Adipose tissue (tissue), 3 donors: ENCODE data around the gene ATF3. TPM values are rescaled to one million over a fixed set of nuclear protein-coding genes. Genes with fewer than 3 reads are reported as not detected.

Source experiments
- H3K27ac ChIP-seq: one replicate; pipeline ENCODE4 v1.5.1; 2013; ENCODE audit warnings: low read depth, low read length
- WGBS, 3 donors: extraction: QIAGEN DNeasy Blood & Tissue Kit; methylation state at CpG; one replicate each; pipeline ENCODE4 v1.1.7; 2013; 5-methylcytosine and 5-hydroxymethylcytosine counted together
- polyA plus RNA-seq, 3 donors: library from polyadenylated mRNA; stranded (reverse); fragments of 200-250 nt; gene quantifications; one replicate each; pipeline ENCODE4 v1.2.3, GENCODE V29; 2013
- donor health status: healthy with polysubstance abuse.
- donor health status: Bipolar disorder and iron deficiency.
- donor health status: healthy.

The ATF3 gene
- polyA plus RNA-seq, 3 donors, result 25.5 to 267 (median 76.5) TPM

DNA sequence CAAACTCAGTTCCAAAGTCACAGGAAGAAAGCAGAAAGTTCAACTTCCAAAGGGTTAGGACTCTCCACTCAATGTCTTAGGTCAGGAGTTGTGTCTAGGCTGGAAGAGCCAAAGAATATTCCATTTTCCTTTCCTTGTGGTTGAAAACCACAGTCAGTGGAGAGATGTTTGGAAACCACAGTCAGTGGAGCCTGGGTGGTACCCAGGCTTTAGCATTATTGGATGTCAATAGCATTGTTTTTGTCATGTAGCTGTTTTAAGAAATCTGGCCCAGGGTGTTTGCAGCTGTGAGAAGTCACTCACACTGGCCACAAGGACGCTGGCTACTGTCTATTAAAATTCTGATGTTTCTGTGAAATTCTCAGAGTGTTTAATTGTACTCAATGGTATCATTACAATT lies 11.7 kb downstream of the ATF3 start:
- H3K27ac ChIP-seq, result no peak overlapping the region
- 94 to 100% (median 97%) methylated on average over 1 of the region's 1 CpG for WGBS, 3 donors

DNA sequence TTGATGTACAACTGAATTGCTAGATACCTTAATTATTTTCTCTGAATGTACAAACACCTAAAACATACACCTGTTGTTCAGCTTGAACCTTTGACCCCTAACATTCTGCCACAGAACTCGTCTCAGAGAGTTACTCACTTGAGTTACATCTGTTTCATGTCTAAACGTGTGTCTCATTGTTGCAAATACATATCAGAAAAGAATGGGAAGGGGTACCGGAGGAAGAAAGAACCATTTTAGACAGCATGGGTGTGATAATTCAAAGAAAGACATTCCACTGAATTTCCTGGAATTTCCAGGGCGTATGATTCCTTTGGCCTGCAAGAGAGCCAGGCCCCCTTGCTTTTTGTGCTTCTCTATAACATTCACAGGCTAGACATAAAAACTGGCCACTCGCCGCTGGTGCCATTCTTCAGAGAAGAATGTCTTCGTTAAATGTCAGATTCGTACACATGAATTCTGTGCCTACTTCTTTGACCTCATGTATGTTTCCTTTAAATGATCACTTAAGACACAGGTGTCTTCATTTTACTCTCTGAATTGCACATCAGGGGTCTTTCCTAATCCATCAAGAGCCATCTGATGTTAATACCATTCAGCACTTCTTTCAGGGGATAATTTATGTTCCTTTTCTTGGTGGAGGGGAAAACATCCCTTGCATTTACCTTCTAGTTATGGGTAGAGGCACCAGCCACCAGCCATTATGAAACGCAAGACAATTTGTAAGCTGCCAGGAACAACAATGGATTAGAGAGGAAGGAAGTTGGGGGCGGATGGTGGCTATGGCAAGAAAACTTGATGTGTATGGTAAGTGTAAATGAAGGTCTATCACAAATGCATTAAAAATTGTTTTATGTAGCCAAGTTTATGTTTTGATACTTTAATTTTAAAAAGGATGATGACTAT lies 12.7 kb downstream of the ATF3 start:
- H3K27ac ChIP-seq, result no peak overlapping the region
- WGBS, 3 donors, result 77 to 84% (median 78%) methylated on average over 10 of the region's 10 CpGs

DNA sequence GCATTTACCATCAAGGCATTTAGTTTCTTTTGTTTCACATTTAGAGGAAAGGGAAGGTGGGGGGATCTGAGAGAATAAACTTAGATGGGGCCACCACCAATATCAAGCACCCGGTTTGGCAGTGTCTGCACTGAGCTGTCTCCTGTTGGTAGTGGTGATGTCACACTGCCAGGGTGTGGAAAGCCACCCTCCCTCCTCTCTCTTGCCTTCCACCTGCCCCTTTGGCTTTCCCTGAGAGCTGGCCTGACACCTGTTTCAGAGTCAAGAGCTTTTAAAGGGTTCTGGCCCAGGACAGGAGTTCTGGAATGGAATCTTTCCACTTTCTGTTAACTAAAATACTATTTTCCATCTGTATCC lies 13.4 kb downstream of the ATF3 start:
- no peak overlapping the region for H3K27ac ChIP-seq
- 35 to 76% (median 36%) methylated on average over 1 of the region's 1 CpG for WGBS, 3 donors

DNA sequence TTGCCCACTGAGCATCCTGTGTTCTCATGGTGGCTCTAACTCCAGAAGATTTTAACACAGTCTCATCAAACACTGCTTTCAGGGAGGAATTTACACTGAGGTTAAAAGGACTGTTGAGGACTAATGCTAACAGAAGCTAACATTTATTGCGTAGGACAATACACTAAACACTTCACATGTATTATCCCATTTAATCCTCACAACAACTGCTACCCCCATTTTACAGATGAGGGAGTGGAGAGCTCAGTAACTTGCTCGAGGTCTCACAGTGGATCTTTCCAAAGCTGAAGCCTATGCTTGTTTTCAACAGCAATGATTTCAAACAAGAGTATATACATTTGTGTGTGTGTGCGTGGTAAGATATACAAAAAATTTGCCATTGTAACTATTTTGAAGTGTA lies 13.9 kb downstream of the ATF3 start:
- 90 to 91% (median 90%) methylated on average over 3 of the region's 3 CpGs for WGBS, 3 donors

DNA sequence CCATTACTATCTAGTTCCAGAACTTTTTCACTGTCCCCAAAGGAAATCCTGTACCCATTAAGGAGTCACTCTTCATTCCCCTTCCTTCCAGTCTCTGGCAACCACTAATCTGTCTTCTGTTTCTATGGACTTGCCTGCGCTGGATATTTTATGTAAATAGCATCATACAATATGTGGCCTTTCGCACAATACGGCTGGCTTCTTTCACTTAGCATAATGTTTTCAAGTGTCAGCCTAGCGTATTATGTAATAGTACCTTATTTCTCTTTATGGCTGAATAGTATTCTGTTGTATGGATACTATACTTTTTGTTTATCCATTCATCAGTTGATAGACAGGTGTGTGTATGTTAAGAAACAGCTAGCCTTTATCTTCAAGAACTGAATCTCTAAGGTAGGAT lies 14.3 kb downstream of the ATF3 start:
- 88 to 92% (median 88%) methylated on average over 4 of the region's 4 CpGs for WGBS, 3 donors

More for the DNA sequence above, 13.9 kb downstream of the ATF3 start:
- H3K27ac ChIP-seq, result no peak overlapping the region

DNA sequence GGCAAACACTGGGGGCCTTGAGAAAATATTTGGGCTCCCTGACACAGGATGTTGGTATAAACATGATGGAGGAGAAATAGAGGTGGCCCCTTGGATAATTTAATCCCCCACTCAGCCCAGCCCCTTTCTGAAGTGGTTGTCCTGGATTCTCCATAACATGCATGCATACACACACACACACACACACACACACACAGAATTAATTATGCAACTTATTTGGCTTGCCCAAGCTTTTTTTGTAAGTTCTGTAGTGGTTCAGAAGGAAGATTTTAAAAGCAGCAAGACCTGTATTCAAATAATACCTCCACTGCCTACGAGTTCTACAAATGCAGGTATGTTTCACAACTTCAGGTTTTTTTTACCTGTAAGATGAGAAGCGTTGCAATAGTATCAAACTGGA lies 15.0 kb downstream of the ATF3 start:
- 83 to 91% (median 88%) methylated on average over 2 of the region's 2 CpGs for WGBS, 3 donors
- H3K27ac ChIP-seq, result no peak overlapping the region

More for the DNA sequence above, 14.3 kb downstream of the ATF3 start:
- no peak overlapping the region for H3K27ac ChIP-seq

DNA sequence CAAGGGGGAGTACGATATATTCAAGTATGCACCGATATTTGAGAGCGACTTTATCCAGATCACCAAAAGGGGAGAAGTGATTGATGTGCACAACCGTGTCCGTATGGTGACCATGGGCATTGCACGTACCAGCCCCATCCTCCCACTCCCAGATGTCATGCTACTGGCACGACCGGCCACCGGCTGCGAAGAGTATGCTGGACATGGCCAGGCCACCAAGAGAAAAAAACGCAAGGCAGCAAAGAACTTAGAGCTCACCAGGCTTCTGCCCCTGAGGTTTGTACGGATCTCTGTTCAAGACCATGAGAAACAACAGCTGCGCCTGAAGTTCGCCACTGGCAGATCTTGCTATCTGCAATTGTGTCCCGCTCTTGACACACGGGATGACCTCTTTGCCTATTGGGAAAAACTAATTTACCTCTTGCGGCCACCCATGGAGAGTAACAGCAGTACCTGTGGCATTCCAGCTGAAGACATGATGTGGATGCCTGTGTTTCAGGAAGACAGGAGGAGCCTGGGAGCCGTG lies 16.5 kb downstream of the ATF3 start:
- 72 to 94% (median 93%) methylated on average over 18 of the region's 18 CpGs for WGBS, 3 donors
- no peak overlapping the region for H3K27ac ChIP-seq

DNA sequence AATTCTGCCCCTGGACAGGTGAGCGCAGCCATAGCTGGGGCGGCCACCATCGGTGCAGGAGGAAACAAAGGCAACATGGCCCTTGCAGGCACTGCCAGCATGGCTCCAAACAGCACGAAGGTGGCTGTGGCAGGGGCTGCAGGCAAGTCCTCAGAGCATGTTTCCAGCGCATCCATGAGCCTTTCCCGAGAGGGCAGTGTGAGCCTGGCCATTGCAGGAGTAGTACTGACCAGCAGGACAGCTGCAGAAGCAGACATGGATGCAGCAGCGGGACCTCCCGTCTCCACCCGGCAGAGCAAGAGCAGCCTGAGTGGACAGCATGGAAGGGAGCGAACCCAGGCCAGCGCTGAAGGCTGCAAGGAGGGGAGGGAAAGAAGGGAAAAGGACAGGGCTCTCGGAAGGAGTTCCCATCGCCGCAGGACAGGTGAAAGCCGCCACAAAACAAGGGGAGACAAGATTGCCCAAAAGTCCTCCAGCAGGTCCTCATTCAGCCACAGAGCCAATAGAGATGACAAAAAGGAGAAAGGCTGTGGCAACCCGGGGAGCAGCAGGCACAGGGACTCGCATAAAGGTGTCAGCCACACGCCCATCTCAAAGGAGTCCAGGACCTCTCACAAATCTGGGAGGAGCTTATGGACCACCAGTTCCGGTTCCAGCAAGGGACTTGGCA lies 17.4 kb downstream of the ATF3 start:
- WGBS, 3 donors, result 89 to 94% (median 93%) methylated on average over 19 of the region's 19 CpGs

DNA sequence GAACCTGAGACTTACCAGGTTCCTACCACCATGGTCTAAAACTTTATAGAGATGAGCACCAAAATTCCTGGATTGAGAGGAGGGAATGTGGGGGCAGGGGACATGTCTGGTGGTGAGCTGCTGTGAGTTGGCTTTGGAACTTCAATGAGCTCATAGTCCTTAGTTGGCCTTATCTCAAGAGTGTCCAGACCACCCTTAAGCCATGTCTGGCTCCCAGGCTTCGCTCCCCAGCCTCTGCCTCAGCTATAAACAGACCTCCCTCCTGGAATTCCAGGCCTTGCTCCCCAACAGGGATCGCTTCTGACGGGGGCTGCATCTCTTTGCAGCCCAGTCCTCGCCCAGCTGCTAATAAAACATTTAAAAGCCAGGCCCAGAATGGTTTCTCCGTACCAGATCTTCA lies 19.5 kb downstream of the ATF3 start:
- WGBS, 3 donors, result 80 to 90% (median 89%) methylated on average over 5 of the region's 5 CpGs
- H3K27ac ChIP-seq, result no peak overlapping the region

More for the DNA sequence above, 17.4 kb downstream of the ATF3 start:
- H3K27ac ChIP-seq, result no peak overlapping the region

DNA sequence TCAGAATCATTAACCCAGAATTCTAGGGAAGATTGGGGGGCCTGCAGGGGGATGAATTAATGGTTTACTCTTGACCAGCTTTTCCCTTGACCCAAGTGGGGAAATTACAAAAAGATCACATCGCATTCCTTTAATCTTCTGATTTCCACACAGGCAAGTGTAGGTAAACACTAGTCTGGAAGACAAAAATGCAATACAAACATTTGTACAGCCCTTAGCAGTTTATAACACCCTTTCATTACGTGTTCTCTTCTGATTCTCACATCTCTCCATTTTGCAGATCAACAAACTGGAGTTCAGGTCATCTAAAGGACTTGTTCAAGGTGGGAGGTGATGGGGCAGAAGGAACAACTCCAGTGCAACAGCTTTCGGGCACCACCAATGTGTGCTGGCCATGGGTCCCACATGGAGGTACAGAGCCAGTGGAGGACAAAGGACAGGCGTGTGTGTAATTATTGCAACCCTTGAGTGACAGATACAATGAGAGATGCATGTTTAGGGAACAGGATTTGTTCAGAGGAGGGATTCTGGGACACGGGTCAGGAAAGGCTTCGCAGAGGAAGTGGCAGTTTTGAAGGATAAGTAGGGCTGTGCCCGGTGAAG lies 20.4 kb downstream of the ATF3 start:
- WGBS, 3 donors, result 80 to 89% (median 86%) methylated on average over 7 of the region's 7 CpGs
- H3K27ac ChIP-seq, result no peak overlapping the region

DNA sequence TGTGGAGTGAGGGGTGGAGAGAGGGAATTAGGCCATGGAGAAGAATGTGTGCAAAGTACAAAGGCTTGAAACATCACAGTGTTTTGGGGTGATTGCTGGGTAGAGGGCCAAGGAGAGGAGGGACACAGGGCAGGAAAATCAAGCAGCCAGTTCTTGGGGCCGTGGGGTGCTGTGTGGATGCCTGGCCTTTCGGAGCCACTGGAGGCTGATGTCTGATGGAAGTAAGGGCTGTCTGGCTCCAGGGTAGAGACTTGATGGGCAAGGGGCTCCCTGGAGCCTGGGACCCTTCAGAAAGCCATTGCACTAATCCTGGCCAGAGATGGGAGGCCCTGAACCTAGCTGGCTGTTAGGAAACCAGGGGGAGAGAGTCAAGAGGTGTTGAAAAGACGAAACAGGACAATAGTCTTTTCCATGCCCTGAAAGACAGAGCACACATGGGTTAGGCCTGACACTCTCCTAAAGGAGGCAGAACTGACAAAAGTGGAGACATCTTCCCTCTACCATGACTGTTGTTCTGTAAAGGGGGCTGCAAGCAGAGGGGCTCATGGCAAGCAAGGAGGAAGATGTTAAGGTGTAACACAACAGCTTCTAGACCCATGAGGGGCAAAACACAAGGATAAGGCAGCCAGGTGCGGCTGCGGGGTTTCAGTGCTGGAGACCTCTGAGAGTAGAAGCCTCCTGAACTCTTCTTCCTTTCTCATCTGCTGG lies 21.0 kb downstream of the ATF3 start:
- no peak overlapping the region for H3K27ac ChIP-seq
- WGBS, 3 donors, result 75 to 85% (median 84%) methylated on average over 5 of the region's 5 CpGs

DNA sequence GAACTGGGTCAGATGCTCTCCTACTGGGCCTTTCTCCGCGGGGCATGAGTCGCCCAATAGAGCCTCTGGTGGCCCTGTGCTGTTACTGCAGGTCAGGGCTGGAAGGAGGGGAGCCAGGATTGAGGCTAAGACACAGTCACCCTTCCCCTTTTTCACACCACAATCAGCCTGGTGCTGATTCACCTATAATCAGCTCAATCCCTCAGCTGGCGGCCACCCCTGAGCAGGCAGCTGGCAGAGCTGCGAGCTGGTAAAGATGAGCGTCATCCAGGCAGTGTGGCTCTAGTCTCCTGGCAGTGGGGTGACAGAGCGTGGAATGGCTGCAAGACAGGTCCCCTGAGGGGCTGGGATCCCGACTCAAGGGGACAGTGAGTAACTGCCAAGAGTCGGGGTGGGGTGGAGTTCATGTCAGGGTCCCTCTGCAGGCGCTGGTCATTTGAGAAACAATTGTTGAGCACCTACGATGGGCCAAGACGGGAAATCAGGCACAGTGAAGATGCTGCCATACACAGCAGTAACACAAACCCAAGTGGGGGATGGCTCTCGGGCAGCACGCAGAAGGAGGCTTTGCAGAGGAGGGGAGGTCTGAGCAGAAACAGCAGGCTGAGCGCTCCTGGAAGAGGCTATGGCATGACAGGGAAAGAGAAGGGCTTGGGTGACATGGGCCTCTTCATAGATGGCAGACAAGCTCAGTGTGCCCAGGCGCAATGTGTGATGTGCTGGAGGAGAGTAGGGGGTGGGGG lies 21.8 kb downstream of the ATF3 start:
- H3K27ac ChIP-seq, result no peak overlapping the region
- 45 to 62% (median 58%) methylated on average over 16 of the region's 16 CpGs for WGBS, 3 donors

DNA sequence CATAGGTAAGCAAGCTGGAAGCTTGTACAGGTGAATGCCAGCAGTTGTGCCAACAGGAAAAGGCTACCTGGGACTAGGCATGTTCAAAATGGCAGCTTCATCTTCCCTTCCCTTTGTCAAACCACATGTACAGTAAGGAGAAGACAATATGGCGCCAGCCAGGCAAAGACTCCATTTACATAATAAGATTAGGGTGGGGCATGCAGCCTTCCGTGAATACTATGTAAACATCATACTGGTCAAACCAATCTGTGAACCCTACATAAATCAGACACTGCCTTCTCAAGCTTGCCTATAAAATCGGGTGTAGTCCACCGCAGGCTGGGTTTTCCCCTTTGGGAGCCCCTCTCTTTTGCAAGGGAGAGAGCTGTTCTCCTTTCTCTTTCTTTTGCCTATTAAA lies 24.6 kb downstream of the ATF3 start:
- 60 to 81% (median 68%) methylated on average over 4 of the region's 4 CpGs for WGBS, 3 donors
- H3K27ac ChIP-seq, result no peak overlapping the region

DNA sequence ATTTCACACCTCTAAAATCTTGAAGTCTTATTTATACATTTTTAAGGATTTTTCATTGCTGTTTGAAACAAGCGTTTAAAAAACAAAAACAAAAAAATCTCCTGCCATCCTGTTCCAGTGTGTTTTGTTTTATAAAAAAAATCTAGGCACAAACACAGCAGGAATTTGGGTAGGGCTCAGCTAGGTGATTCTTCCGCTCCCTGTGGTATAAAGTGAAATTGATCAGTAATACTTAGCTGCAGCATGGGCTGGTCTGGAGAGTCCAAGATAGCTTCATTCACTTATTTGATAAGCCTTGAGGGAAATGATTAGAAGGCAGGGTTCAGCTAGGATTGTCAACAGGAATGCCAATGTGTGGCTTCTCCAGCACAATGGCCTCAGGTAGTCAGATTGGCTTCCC lies 25.7 kb downstream of the ATF3 start:
- WGBS, 3 donors, result 96 to 99% (median 97%) methylated on average over 2 of the region's 2 CpGs
- H3K27ac ChIP-seq, result no peak overlapping the region

DNA sequence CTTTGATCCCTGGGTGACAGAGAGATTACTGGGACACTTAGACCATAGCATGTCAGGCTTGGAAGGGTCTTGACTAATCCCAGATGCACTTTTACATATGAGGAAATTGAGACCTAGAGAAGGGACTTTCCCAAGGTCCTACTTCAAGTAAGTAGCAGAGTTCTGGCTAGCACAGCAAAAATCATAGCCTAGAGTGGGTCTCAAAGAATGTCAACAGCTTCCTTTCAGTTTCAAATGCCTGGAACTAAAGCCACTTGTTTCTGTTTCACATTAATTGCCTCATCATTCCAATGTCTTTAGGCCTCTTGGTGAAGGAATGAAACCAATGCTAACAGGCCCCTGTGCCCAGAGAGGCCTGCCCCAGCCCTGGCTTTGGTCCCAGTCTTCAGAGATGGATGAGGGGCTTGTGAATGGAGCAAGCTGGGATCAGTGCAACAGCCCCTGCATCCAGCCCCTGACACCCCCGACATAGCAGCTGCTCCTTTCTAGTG lies 26.6 kb downstream of the ATF3 start:
- WGBS, 3 donors, result 41 to 88% (median 56%) methylated on average over 1 of the region's 1 CpG
- H3K27ac ChIP-seq, result no peak overlapping the region

DNA sequence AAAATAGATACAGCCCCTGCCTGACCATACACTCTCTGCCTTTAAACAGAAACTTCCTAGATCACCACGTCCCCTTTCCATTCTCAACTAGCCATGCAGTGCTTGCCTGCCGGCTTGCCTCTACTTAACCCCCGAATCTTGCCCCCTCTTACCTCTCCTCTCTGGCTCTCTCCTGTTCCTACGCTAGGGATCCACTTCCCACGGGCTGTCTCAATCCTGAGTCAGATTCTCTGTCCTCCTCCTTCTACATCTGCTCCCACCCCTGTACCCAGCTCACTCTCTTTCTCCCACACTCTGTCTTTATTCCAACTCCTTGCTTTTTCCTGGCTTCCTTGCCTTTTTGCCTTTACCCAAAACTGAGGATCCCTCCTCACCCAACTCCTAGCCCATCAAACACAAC lies 29.3 kb downstream of the ATF3 start:
- peak overlapping the region; percentile 31 for H3K27ac ChIP-seq
- WGBS, 3 donors, result 64 to 76% (median 74%) methylated on average over 5 of the region's 5 CpGs

DNA sequence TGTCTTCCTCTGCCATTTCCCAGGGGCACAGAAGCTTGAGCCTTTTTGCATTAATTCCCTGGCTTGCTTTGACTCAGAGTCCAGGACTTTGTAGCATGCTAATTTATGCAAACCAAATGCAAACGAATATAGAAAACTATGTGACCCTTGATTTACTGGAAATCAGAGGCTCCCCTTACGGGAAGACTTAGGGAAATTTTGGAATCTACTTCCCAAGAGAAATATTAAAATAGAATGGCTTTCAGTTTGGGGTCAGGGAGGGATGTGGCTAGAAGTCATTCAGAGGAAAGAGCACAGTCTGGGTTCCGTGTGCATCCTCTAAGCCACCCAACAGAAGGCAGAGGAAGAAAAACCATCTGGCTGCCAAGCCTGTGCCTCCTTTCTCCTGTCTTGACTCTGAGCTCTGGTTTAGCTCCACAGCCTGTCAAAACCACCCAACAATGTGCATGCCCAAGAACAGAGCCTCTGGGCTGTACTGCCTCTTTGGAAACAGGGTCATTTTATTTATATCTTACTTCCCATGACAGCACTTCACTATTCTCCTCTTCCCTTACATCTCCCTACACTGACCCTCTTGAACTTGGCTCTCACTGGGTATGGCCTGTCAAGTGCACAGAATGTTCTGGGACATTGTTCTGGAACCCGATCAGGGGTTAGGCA lies 30.1 kb downstream of the ATF3 start:
- 28 to 51% (median 39%) methylated on average over 4 of the region's 4 CpGs for WGBS, 3 donors

More for the DNA sequence above, 30.1 kb downstream of the ATF3 start:
- H3K27ac ChIP-seq, result no peak overlapping the region
